ENCODE results near the gene STX16. TPM values are rescaled to one million over a fixed set of nuclear protein-coding genes. Genes with fewer than 3 reads are reported as not detected.

Gene STX16
- total RNA-seq, 1 donor from 2014 or later, result 47.7 TPM

GRCh38 chr20:58606184-58606583 is 44.9 kb upstream of the STX16 start:
- no peak for DNase-seq (ENCODE audit: low read depth)
- H3K4me3 ChIP-seq (ENCODE audit: low read depth, low read length), result no peak overlapping the region
- H3K36me3 ChIP-seq (ENCODE audit: control insufficient read depth, insufficient read depth, low read length), result no peaks in the 10 kb centered on the region
- H3K27me3 ChIP-seq (ENCODE audit: control insufficient read depth, insufficient read depth, low read length), result peaks cover 2% of the 10 kb centered on the region
- TF ChIP-seq CTCF (IDR thresholded peaks at IDR 0.05; ENCODE audit: insufficient read depth, low read length, severe bottlenecking), result no peak
- no peak for FAIRE-seq

- DNase-seq (ENCODE audit: low read depth), result no peak
- H3K4me3 ChIP-seq (ENCODE audit: low read depth, low read length), result no peak overlapping the region
- H3K36me3 ChIP-seq (ENCODE audit: control insufficient read depth, insufficient read depth, low read length), result no peaks in the 10 kb centered on the region
- TF ChIP-seq CTCF (IDR thresholded peaks at IDR 0.05; ENCODE audit: insufficient read depth, low read length, severe bottlenecking), result no peak
- peaks cover 2% of the 10 kb centered on the region for H3K27me3 ChIP-seq (ENCODE audit: control insufficient read depth, insufficient read depth, low read length)
- FAIRE-seq, result no peak
These were observed 42.8 kb upstream of the STX16 start for GRCh38 chr20:58608096-58608840.

- no peak for DNase-seq (ENCODE audit: low read depth)
- H3K4me3 ChIP-seq (ENCODE audit: low read depth, low read length), result no peak overlapping the region
- H3K36me3 ChIP-seq (ENCODE audit: control insufficient read depth, insufficient read depth, low read length), result no peaks in the 10 kb centered on the region
- no peak for TF ChIP-seq CTCF (IDR thresholded peaks at IDR 0.05; ENCODE audit: insufficient read depth, low read length, severe bottlenecking)
- H3K27me3 ChIP-seq (ENCODE audit: control insufficient read depth, insufficient read depth, low read length), result peaks cover 2% of the 10 kb centered on the region
- FAIRE-seq, result no peak
These were observed 42.1 kb upstream of the STX16 start for GRCh38 chr20:58609026-58609425.

- FAIRE-seq (no peak), DNase-seq (ENCODE audit: low read depth) (no peak)
- Histone ChIP-seq H3K27me3 (ENCODE audit: control insufficient read depth, insufficient read depth, low read length) (peaks cover 2% of the 10 kb centered on the region), H3K4me3 (ENCODE audit: low read depth, low read length) (no peak overlapping the region), H3K36me3 (ENCODE audit: control insufficient read depth, insufficient read depth, low read length) (no peaks in the 10 kb centered on the region)
- TF ChIP-seq CTCF (IDR thresholded peaks at IDR 0.05; ENCODE audit: insufficient read depth, low read length, severe bottlenecking), result no peak
These were observed 40.8 kb upstream of the STX16 start for GRCh38 chr20:58610071-58610800.

- FAIRE-seq (no peak), DNase-seq (ENCODE audit: low read depth) (no peak)
- no peak for TF ChIP-seq CTCF (IDR thresholded peaks at IDR 0.05; ENCODE audit: insufficient read depth, low read length, severe bottlenecking)
- no peaks in the 10 kb centered on the region for H3K36me3 ChIP-seq (ENCODE audit: control insufficient read depth, insufficient read depth, low read length)
- no peaks in the 10 kb centered on the region for H3K27me3 ChIP-seq (ENCODE audit: control insufficient read depth, insufficient read depth, low read length)
- no peak overlapping the region for H3K4me3 ChIP-seq (ENCODE audit: low read depth, low read length)
These were observed 40.3 kb upstream of the STX16 start for GRCh38 chr20:58610811-58611210.
